ENCODE results near the gene CTDSPL. TPM values are rescaled to one million over a fixed set of nuclear protein-coding genes. Genes with fewer than 3 reads are reported as not detected.

The CTDSPL gene
- total and polyA plus RNA-seq, 7 donors: 2.7 to 24.6 (median 6.8) TPM

GRCh38 chr3:37899101-37899707, 37.5 kb downstream of the CTDSPL start:
- DNase-seq (no peak), ATAC-seq (no peak)
- Histone ChIP-seq H3K9me3 (no peaks in the 10 kb centered on the region), H3K36me3 (ENCODE audit: insufficient read depth in 1 of 2, low read depth in 1 of 2) (no peaks in the 10 kb centered on the region), H3K4me1 (no peaks in the 10 kb centered on the region), H3K27ac (no peak overlapping the region), H3K4me3 (no peak overlapping the region), H3K27me3 (ENCODE audit: insufficient read depth in 3 of 3, low read length in 2 of 3) (no peaks in the 10 kb centered on the region)
- whole genome bisulfite sequencing, 3 donors: 83 to 90% (median 87%) methylated on average over 3 of the region's 3 CpGs
- no peak for TF ChIP-seq CTCF (IDR thresholded peaks at IDR 0.05)
- intact Hi-C loops (cut with DNase I): no loop called here

- ATAC-seq (no peak), DNase-seq (no peak)
- intact Hi-C loops (cut with DNase I): no loop called here
- Histone ChIP-seq H3K4me3 (no peak overlapping the region), H3K27ac (no peak overlapping the region), H3K9me3 (no peaks in the 10 kb centered on the region), H3K27me3 (ENCODE audit: insufficient read depth in 3 of 3, low read length in 2 of 3) (no peaks in the 10 kb centered on the region), H3K4me1 (no peaks in the 10 kb centered on the region), H3K36me3 (ENCODE audit: insufficient read depth in 1 of 2, low read depth in 1 of 2) (no peaks in the 10 kb centered on the region)
- WGBS, 3 donors: 68 to 88% (median 88%) methylated on average over 3 of the region's 3 CpGs
- TF ChIP-seq CTCF (IDR thresholded peaks at IDR 0.05): no peak
Observed at GRCh38 chr3:37899711-37900306, 38.1 kb downstream of the CTDSPL start.

- DNase-seq (no peak), ATAC-seq (no peak)
- TF ChIP-seq CTCF (IDR thresholded peaks at IDR 0.05): no peak
- 67 to 93% (median 93%) methylated on average over 2 of the region's 2 CpGs for WGBS, 3 donors
- H3K36me3 ChIP-seq (ENCODE audit: insufficient read depth in 1 of 2, low read depth in 1 of 2): no peaks in the 10 kb centered on the region
- intact Hi-C loops (cut with DNase I): no loop called here
- H3K9me3 ChIP-seq: no peaks in the 10 kb centered on the region
- H3K4me1 ChIP-seq: peaks cover 11% of the 10 kb centered on the region
- no peak overlapping the region for H3K27ac ChIP-seq
- no peaks in the 10 kb centered on the region for H3K27me3 ChIP-seq (ENCODE audit: insufficient read depth in 3 of 3, low read length in 2 of 3)
- no peak overlapping the region for H3K4me3 ChIP-seq
Observed at GRCh38 chr3:37901721-37902120, 40.0 kb downstream of the CTDSPL start.

- Histone ChIP-seq H3K36me3 (ENCODE audit: insufficient read depth in 1 of 2, low read depth in 1 of 2) (no peaks in the 10 kb centered on the region), H3K27me3 (ENCODE audit: insufficient read depth in 3 of 3, low read length in 2 of 3) (no peaks in the 10 kb centered on the region), H3K4me3 (no peak overlapping the region), H3K4me1 (peaks cover 16% of the 10 kb centered on the region), H3K27ac (no peak overlapping the region), H3K9me3 (no peaks in the 10 kb centered on the region)
- 91 to 94% (median 93%) methylated on average over 4 of the region's 4 CpGs for WGBS, 3 donors
- intact Hi-C loops (cut with DNase I): no loop called here
- TF ChIP-seq CTCF (IDR thresholded peaks at IDR 0.05): no peak
- DNase-seq: no peak
- ATAC-seq: no peak
Observed at GRCh38 chr3:37902674-37903073, 41.0 kb downstream of the CTDSPL start.

GRCh38 chr3:37903320-37903719, 41.6 kb downstream of the CTDSPL start:
- H3K27ac ChIP-seq: no peak overlapping the region
- 76 to 93% (median 93%) methylated on average over 2 of the region's 2 CpGs for WGBS, 3 donors
- ATAC-seq (no peak), DNase-seq (no peak)
- no peak overlapping the region for H3K4me3 ChIP-seq
- H3K9me3 ChIP-seq: no peaks in the 10 kb centered on the region
- intact Hi-C loops (cut with DNase I): no loop called here
- H3K36me3 ChIP-seq (ENCODE audit: insufficient read depth in 1 of 2, low read depth in 1 of 2): no peaks in the 10 kb centered on the region
- no peaks in the 10 kb centered on the region for H3K27me3 ChIP-seq (ENCODE audit: insufficient read depth in 3 of 3, low read length in 2 of 3)
- no peak for TF ChIP-seq CTCF (IDR thresholded peaks at IDR 0.05)
- peaks cover 16% of the 10 kb centered on the region for H3K4me1 ChIP-seq

All from psoas muscle (tissue), 8 donors.